Heart left ventricle (tissue), 13 donors: ENCODE data around the gene DCTPP1.

Experiments
- CTCF ChIP-seq, 12 donors: fragments of 200-600 bp; sonication (generic) in 4 of 12; IDR thresholded peaks; one replicate each; pipeline versions ENCODE4 v1.5.0 to v1.8.0; 2018 to 2022; ENCODE audit warnings: antibody characterized with exemption in 12 of 12, mild to moderate bottlenecking in 5 of 12
- POLR2A ChIP-seq, 2 donors: fragments of 450-650 bp; IDR thresholded peaks; one replicate each; pipeline ENCODE4 v1.6.1; 2017; ENCODE audit warnings: antibody characterized with exemption in 2 of 2, mild to moderate bottlenecking in 2 of 2, moderate library complexity in 2 of 2
- donor health status: ischemic (EF 13 %, LVEDD 7.1; RV severe dilation, severe dysfunction).
- donor health status: DM: no; HTN: yes; CAD: no.
- donor health status: DM: no; HTN: no; CAD: no.
- donor health status: ischemic (EF 25% LVEDD 6.9; RV normal size, moderate dysfunction).
- donor health status: ischemic (EF 25% LVEDD 5.7; RV mildly dilated, moderate dysfunction).
- donor health status: ischemic (EF 35%, LVEDD 5.7; RV mildly dilated, moderate dysfunction).
- donor health status: nonischemic (EF 11% LVEDD 7.7; RV severe dilation, severe dysfunction).
- donor health status: DM: yes; HTN: yes; CAD: no.
- donor health status: PGD.
- donor health status: ischemic (EF 29% LVEDD 5.4; RV normal size, mild dysfunction).
- donor health status: nonischemic (EF 23%, LVEDD 6.1; RV moderate dilation, normal function).

- TF ChIP-seq POLR2A (IDR thresholded peaks at IDR 0.05): no peak
- no peak for TF ChIP-seq CTCF (IDR thresholded peaks at IDR 0.05)
Measured at GRCh38 chr16:30414159-30414558, 15.7 kb downstream of the DCTPP1 start.
